Renal cortex interstitium (tissue), 15 donors: ENCODE results near the gene LY86. TPM values are rescaled to one million over a fixed set of nuclear protein-coding genes. Genes with fewer than 3 reads are reported as not detected.
A peak's percentile ranks its signal among the peaks of the same experiment; 100 is the strongest.

ENCODE experiments used
- DNase-seq, 11 donors: peaks; one replicate each; pipeline ENCODE4 v3.0.0-alpha.2; 2013; ENCODE audit warnings: low read depth in 9 of 11, low spot score in 4 of 11; ENCODE audit errors: extremely low read depth in 1 of 11
- long read RNA-seq, 16 experiments: transcript quantifications; one replicate each; lab custom pipeline, GENCODE V29; 2026
- polyA plus RNA-seq, 3 donors: library from polyadenylated mRNA; unstranded; fragments of 120-200 nt; gene quantifications; one replicate each; pipeline ENCODE4 v1.2.1, GENCODE V29; 2013; ENCODE audit not compliant: insufficient read length in 3 of 3

LY86 gene
- polyA plus RNA-seq = 1 to 10 TPM; 2.1 to 2.4 (median 2.4) TPM
- long read RNA-seq, donor 1, partial matches to known transcripts = 0 of 1 reads
- long read RNA-seq, donor 1, other reads (novel, unspliced or antisense) = 0 of 1 reads
- long read RNA-seq, donor 2 = 0 reads
- long read RNA-seq, donor 3, partial matches to known transcripts = 0 of 3 reads
- long read RNA-seq, donor 3, other reads (novel, unspliced or antisense) = 0 of 3 reads
- long read RNA-seq, donor 4 = 0 reads
- long read RNA-seq, donor 5 = 0 reads
- long read RNA-seq, donor 6, partial matches to known transcripts = 0 of 1 reads
- long read RNA-seq, donor 6, other reads (novel, unspliced or antisense) = 0 of 1 reads
- long read RNA-seq, donor 7, partial matches to known transcripts = 0 of 1 reads
- long read RNA-seq, donor 7, other reads (novel, unspliced or antisense) = 0 of 1 reads
- long read RNA-seq, donor 8 = 0 reads
- long read RNA-seq, donor 9, partial matches to known transcripts = 0 of 2 reads
- long read RNA-seq, donor 9, other reads (novel, unspliced or antisense) = 0 of 2 reads
- long read RNA-seq, donor 10, partial matches to known transcripts = 0 of 1 reads
- long read RNA-seq, donor 10, other reads (novel, unspliced or antisense) = 0 of 1 reads
- long read RNA-seq, donor 11 = 0 reads
- long read RNA-seq, donor 12 = 0 reads
- long read RNA-seq, donor 13 = 0 reads
- long read RNA-seq, donor 14 = 0 reads
- long read RNA-seq, donor 15, partial matches to known transcripts = 0 of 2 reads
- long read RNA-seq, donor 15, other reads (novel, unspliced or antisense) = 0 of 2 reads
- long read RNA-seq, donor 16 = 0 reads

DNA sequence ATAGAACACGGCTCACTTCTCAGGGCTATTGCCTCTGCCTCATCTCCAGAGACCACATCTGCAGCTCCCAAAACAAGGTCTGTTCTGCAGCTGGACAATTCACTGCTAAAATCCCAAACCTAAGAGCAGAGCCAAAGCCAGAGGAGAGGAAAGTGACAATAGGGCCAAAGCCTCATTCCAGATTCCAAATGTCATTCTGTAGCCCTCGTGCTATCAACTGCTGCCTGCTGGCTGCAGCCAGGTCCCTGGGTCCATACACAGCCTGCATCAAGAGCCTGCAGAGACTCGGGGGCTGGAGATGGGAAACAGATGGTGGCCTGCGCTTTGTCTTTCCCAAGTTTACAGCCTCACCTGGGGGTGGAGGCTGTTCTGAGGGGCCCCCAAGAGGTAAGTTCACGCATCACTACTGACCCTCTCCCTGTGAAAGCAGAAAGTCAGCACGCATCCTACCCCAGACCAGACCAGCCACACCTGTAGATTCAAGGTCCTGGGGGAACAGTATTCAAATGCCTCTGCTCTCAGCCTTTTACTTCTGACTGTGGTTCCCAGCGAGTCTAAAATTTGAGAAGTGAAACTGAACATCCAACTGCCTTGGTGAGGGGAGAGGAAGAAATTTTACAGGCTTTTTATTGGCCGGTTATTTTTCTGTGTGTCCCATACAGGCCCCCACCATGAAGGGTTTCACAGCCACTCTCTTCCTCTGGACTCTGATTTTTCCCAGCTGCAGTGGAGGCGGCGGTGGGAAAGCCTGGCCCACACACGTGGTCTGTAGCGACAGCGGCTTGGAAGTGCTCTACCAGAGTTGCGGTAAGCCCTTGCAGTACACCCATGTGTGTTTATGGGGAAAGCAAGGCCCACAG lies at the start of gene LY86:
LY86 (plus strand) TSS at position 657 of the 860 bp plus-strand sequence; CDS start at position 672, 15 bp downstream.
- DNase-seq = peak in 1 of 11 donors; percentile 18

DNA sequence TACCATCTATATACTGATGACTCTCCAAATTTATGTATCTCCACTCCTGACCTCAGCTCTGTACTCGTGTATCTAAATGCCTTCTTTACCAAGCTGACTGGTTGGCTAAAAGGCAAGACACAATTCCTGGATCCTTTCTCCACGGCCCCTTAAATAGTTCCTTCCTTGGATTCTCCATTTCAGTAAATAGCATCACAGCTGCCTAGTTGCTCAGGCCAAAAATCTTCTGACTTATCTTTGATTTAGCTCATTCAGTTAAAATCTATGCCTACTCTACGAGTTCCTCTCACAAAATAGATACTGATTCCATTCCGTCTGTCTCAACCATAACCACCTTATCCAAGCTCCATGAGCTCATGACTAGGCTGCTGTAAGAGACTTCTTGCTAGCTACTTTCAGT lies 49.5 kb upstream of the LY86 start:
- DNase-seq = no peak

DNA sequence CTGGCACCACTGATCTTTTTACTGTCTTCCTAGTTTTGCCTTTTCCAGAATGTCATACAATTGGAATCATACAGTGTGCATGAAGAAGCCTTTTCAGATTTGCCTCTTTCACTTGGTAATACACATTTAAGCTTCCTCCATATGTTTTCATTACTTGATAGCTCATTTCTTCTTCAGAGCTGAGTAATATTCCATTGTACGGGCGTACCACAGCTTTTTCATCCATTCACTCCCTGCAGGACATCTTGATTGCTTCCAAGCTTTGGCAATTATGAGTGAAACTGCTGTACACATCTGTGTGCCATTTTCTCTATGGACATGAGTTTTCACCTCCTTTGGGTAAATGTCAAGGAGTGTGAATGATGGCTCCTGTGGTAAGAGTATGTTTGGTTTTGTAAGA lies 46.2 kb upstream of the LY86 start:
- DNase-seq = no peak

DNA sequence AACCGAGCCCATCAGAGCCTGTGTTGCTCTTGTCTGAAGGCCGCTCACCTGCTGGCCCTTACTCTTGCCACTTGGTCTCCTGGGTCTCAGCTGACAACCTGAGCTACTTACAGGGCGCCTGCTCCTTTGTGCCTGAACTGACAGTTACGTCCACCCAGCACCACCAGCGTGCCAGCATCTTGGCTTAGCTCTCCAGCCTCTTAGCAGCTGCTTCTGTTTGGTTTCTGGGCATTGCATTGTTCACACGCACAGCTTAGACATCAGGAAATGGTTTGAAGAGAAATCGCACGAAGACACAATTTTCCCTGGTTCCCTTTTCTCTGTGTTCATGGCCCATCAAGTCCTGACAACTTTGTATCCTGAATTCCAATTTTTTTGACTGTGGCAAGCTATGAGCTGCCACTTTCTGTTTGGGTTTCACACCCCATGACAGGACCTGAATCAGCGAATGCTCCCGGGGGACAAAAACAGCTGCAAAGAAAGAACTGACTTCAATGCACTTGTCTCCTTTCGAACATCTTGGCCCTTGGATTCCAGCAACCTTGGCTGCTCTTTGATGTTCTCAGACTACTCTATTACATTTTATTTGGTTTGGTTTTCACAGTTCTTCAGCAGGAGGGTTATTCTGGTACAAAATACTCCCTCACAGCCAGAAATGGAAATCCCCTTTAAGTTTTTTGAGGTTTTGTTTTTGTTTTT lies 45.2 kb upstream of the LY86 start:
- DNase-seq = no peak

DNA sequence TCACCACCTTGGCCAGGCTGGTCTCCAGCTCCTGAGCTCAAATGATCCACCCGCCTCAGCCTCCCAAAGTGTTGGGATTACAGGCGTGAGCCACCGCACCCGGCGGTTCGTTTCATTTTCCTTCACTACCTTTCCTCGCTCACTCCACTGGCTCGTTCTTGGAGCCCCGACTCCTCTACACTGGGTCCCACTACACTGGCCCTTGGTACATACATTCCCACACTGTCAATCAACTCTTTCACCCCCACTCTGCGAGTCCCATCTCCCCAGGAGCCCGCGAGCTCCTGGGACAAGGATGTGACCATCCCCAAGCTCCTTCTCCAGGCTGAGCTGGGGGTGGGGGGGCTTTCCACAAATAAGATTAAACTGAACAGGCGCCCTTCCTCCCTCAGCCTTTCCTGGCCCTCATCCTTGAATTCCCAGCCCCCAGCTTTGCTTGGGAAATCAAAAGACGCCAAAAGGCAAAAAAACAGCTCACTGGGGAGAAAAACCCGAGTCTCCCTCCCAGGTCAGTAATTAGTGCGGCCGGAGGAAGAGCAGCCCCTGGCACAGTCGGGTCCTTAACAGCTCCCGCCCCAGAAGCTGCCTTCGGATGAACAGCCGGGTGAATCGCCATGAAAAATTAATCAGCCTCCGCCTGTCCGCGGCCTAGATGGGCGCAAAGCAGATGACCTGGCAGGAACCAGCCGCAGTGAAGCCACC lies 42.8 kb upstream of the LY86 start:
- DNase-seq = no peak

DNA sequence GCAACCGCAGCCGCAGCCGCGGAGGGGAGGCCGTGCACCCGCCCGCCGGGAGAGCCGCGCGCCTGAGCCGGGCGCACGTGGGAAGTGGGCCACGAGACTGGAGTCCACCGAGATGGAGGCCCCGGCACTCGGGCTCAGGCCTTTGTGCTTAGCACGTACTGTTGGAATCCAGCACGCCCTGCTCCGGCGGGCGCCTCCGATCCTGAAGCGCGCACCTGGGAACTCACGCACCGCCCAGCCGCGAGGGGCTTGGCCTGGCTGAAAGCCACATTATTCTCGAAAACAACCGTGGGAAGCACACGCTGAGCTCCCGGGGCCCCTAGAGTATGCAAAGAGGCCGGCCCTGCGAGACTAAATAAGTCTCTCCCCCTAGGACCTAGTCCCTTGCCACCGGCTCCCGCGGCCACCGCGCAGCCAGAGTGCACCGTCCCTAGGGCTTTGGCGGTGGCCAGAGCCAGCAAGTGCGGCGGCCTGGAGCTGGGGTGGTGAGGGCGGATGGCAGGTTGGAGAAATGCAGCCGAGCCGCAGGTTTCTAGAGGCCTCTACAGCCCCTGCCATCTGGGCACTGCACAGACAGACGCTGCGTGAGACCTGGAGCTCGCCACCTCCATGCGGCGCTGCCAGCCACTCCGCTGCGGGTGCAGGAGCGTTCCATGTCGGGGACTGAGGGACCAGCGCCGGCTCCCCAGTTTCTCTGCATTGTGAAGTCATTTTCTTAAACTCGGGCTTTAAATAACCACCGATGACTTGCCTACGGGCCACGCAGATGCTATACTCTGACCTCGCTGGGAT lies 42.0 kb upstream of the LY86 start:
- DNase-seq = peak in 5 of 11 donors; percentile 29 to 42 (median 32)

DNA sequence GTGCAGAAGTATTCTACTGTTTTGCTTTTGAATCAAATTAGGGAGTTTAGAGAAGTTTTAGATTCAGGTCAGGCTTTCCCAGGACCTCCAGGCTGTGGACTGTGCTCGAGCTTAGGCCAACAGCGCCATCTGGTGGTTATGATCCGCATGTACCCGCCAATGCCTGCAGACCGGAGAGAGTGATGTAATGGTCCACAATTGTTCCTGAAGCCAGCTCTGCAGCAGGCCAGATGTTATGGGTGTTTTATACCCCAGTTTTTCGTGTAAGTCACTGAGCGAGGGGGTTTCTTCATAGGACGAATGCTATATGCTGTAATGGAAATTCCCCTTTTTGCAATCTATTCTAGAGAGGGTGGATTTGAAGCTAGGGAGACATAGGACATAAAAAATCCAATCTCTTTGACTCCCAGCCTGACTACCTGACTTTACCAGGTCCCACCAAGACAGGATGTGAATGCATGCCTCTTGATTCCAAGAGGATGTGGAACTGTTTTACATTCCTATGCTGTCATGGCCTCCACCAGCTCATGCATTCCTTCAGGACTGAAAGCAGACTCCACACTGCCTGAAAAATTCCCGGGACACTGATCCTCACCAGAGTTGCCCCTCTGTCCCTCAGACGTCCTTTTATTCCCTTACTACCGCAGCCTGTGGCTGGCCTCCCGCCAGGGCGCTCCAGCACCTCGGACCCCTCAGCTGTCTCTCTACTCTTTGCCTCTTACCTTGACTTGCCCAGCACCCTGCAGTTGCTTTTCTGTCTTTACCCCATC lies 41.2 kb upstream of the LY86 start:
- DNase-seq = peak; percentile 70 to 94 (median 86)

DNA sequence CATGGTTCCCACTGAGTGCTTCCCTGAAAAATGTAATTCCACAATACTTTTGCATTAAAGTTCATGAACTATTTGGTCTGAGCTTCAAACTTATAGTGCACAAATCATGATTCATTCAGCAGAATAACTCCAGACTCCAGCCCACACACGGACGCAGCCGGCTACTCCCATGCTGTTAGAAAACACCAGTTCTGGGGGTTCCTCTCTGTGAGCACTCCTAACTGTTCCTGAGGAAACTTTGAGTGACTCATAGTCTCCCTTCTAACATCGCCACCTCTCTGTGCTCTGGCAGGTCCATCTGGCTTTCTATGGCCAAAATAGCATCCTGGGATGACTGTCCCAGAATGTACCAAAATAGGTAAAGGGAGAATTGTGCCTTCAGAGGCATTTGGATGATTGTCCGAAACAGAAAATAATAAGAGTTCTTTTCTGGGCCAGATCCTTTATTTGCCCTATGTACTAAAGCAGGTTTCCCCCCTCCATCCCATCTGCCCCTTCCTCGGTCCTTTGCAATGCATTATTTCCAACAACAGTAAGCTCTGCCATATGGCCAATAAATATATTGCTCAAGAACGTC lies 32.3 kb upstream of the LY86 start:
- no peak for DNase-seq

DNA sequence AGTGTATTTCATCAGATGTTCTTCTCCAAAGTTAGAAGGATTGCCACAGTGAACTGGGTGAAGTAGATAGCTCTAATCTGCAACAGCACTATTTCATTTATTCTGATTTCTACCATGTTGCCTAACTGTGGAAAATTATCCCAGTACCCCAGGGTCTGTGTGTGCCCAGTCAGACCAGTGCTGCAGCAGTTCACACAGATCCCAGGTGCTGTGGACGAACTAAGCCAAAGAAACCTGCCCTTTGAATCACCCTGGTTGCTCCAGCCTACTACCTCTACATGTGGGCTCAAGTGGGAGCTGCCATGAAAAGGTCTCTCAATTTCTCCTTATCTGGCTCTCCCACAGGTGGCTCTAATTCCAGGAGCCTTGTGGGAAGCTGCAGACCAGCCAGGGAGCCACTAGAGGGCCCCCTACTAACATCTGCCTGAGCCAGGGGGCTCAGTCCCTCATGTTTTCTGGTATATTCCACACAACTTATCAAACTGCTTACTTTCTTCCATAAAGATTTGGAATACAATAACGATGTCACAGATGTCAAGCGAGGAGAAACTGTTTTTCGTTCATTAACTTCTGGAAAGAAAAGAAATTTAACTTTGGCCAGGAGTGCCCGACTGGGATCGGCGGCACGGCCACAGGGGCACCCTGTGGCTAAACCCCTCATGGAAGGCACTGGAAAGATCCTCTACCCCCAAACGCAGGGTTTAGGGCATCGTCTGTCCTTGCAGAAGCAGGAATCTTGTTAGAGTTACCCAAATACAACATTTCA lies 31.6 kb upstream of the LY86 start:
- DNase-seq = peak in 3 of 11 donors; percentile 41 to 45 (median 45)

DNA sequence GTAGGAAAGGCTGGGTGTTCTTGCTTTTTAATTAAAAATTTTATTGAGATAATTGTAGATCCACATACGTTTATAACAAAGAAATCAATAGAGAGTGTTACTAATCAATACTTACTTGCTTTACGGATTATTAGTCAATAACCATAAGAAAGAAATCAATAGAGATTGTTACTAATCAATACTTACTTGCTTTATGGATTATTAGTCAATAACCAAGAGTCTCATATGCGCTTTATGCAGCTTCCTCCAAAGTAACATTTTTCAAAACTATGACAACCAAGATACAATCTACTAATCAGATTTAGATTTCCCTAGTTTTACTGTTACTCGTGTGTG lies 31.0 kb upstream of the LY86 start:
- no peak for DNase-seq

DNA sequence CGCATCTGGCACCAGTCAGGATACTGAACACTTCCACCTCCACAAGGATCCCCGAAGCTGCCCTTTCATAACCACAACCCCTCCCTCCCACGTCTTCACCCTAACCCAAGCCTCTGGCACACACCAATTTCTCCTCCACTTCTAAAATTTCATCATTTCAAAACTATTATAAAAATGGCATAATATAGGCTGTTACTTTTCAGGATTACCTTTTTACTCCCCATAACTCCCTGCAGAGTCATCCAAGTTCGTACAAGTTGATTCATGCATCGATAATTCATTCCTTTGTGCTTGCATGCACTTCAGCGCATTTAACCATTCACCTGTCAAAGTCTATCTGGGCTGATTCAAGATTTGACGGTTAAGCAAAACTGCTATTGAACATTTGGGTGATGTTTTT lies 30.6 kb upstream of the LY86 start:
- DNase-seq = no peak

DNA sequence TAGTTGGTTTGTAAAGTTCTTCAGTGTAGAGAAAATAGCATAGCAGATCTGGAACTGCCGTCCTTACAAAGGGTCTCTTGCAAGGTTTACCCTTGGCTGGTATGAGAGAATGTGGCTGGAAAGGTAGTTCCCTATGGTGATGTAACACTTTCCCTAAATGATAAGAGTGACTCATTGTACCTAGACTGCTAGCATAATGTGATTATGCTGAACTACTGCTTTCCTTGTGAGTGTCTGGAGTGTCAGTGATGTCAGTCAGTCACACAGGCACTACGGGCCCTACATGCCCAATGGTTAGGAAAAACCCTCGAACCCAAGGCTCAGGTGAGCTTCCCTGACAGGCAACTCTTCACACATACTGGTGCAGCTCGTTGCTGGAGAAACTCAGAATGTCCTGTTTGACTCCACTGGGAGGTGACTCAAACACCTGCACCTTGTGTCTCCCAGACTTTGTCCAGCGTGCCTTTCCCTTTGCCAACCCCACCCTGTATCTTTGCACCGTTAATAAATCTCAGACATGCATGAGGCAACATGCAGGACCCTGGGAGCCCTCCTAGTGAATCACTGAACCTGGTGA lies 28.4 kb upstream of the LY86 start:
- no peak for DNase-seq

DNA sequence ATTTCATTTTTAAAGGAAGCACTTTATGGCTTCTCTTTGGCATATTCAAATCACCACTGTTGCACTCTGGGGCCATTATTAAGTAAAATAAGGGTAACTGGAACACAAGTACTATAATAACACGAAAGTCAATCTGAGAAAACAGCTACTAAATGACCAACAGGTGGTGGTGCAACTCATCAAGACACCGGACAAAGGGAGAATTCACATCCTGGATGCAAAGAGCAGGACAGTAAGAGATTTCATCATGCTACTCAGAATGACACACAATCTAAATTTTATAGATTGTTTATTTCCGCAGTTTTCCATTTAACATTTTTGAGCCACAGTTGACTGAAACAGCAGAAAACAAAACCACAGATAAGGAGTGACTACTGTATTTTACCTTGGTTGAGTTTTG lies 27.6 kb upstream of the LY86 start:
- no peak for DNase-seq

DNA sequence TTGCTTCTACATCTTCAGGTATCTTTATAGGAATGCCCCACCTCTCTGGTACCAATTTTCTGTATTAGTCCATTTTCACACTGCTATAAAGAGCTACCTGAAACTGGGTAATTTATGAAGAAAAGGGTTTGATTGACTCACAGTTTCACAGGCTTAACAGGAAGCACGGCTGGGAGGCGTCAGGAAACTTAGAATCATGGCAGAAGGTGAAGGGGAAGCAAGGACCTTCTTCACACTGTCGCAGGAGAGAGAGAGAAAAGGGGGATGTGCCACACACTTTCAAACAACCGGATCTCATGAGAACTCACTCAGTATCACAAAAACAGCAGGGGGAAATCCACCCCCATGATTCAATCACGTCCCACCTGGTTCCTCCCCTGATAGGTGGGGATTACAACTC lies 24.4 kb upstream of the LY86 start:
- DNase-seq = no peak

DNA sequence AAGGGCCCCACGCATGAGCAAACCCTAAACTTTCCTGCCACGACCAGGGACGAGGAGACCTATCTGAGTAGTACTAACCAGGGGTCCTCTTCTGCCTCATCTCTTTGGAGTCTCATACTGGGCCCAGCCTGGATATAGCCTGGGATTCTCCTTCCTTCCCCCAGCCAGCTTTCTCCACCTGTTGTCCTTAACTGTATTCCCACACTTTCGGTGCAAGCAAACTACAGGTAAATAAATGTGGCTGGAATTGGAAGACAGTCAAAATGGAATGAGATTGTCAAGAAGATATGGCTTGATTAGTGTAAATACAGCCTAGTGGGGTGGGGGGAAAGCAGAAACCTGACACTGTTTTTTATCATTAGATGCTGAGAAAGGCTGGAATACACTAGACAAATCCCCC lies 23.5 kb upstream of the LY86 start:
- no peak for DNase-seq
